Upper lobe of left lung (tissue), 6 donors: ENCODE measurements around the gene PRKG1. TPM values are rescaled to one million over a fixed set of nuclear protein-coding genes. Genes with fewer than 3 reads are reported as not detected.

ENCODE experiments used
- ATAC-seq, 2 donors: fragments of 200-7000 bp; cut with Tn5 transposase; one replicate each; pipeline ENCODE4 v1.9.1; 2022; ENCODE audit warnings: mild to moderate bottlenecking in 2 of 2, moderate library complexity in 2 of 2; ENCODE audit not compliant: low FRiP score in 2 of 2
- DNase-seq, 2 donors: peaks; one replicate each; pipeline ENCODE4 v3.0.0-alpha.2; 2019 to 2020
- H3K27ac ChIP-seq, 4 donors: fragments of 200-600 bp; sonication (generic); one replicate each; pipeline ENCODE4 v1.5.1; 2016 to 2019
- H3K27me3 ChIP-seq, 4 donors: fragments of 200-600 bp; sonication (generic); one replicate each; pipeline ENCODE4 v1.5.1; 2017 to 2019
- H3K36me3 ChIP-seq, 4 donors: fragments of 200-600 bp; sonication (generic); one replicate each; pipeline ENCODE4 v1.5.1; 2016 to 2019
- H3K4me1 ChIP-seq, 4 donors: fragments of 200-600 bp; sonication (generic); one replicate each; pipeline ENCODE4 v1.5.1; 2018 to 2019
- H3K4me3 ChIP-seq, 4 donors: fragments of 200-600 bp; sonication (generic); one replicate each; pipeline ENCODE4 v1.5.1; 2017 to 2019; ENCODE audit warnings: mild to moderate bottlenecking in 2 of 4, moderate library complexity in 1 of 4
- H3K9me3 ChIP-seq, 4 donors: fragments of 200-600 bp; sonication (generic); one replicate each; pipeline ENCODE4 v1.5.1; 2018 to 2019
- CTCF ChIP-seq, 6 experiments: fragments of 450-650 bp in 4 of 6; fragments of 200-600 bp in 2 of 6; sonication (generic) in 2 of 6; IDR thresholded peaks; one replicate each; pipeline ENCODE4 v1.5.1; 2016 to 2019; ENCODE audit warnings: antibody characterized with exemption in 6 of 6
- EP300 ChIP-seq, 4 donors: sonication (generic); formaldehyde crosslinking; IDR thresholded peaks; one replicate each; pipeline ENCODE4 v1.5.1; 2017; ENCODE audit warnings: antibody characterized with exemption in 4 of 4, control low read depth in 2 of 4
- POLR2A ChIP-seq, 4 donors: fragments of 450-650 bp; IDR thresholded peaks; one replicate each; pipeline ENCODE4 v1.5.1; 2016 to 2017; ENCODE audit warnings: antibody characterized with exemption in 4 of 4, mild to moderate bottlenecking in 2 of 4
- POLR2AphosphoS5 ChIP-seq, 2 donors: sonication (generic); formaldehyde crosslinking; IDR thresholded peaks; one replicate each; pipeline ENCODE4 v1.5.1; 2017; ENCODE audit warnings: antibody characterized with exemption in 2 of 2
- WGBS, 2 donors: methylation state at CpG; one replicate each; pipeline ENCODE4 v1.1.5; 2017 to 2018; 5-methylcytosine and 5-hydroxymethylcytosine counted together
- total RNA-seq, 6 donors: library from RNA; depleted of rRNA in 4 of 6; stranded (reverse); fragments of >200 nt in 4 of 6; gene quantifications; one replicate each; pipeline versions ENCODE4 v1.1.0 to v1.2.1, GENCODE V29; 2016 to 2021
- donor health status: DM: no; HTN: no; CAD: no; lungs with moderate emphysema.
- donor health status: DM: no; HTN: yes; CAD: no; lungs with severe emphysema.

PRKG1 gene
- total RNA-seq, 6 donors from 2014 or later, result 12.9 to 43.0 (median 25.0) TPM

- Histone ChIP-seq H3K4me3 (no peak overlapping the region), H3K27ac (no peak overlapping the region), H3K9me3 (no peaks in the 10 kb centered on the region), H3K36me3 (no peaks in the 10 kb centered on the region), H3K4me1 (no peaks in the 10 kb centered on the region), H3K27me3 (no peaks in the 10 kb centered on the region)
- TF ChIP-seq CTCF (IDR thresholded peaks at IDR 0.05) (no peak), POLR2AphosphoS5 (IDR thresholded peaks at IDR 0.05) (no peak), EP300 (IDR thresholded peaks at IDR 0.05) (no peak), POLR2A (IDR thresholded peaks at IDR 0.05) (no peak)
- ATAC-seq (no peak), DNase-seq (no peak)
- 76 to 80% methylated on average over 1 of the region's 1 CpG for WGBS, 2 donors
These were observed 561.1 kb downstream of the PRKG1 start for GRCh38 chr10:51635436-51635835.

GRCh38 chr10:51638211-51638610 lies 563.9 kb downstream of the PRKG1 start:
- H3K36me3 ChIP-seq, result no peaks in the 10 kb centered on the region
- no peaks in the 10 kb centered on the region for H3K9me3 ChIP-seq
- H3K4me3 ChIP-seq, result no peak overlapping the region
- no peak overlapping the region for H3K27ac ChIP-seq
- ATAC-seq (no peak), DNase-seq (no peak)
- no peak for TF ChIP-seq CTCF (IDR thresholded peaks at IDR 0.05)
- no peak for TF ChIP-seq EP300 (IDR thresholded peaks at IDR 0.05)
- no peak for TF ChIP-seq POLR2A (IDR thresholded peaks at IDR 0.05)
- no peak for TF ChIP-seq POLR2AphosphoS5 (IDR thresholded peaks at IDR 0.05)
- no peaks in the 10 kb centered on the region for H3K4me1 ChIP-seq
- whole genome bisulfite sequencing, 2 donors, result 91% methylated on average over 4 of the region's 4 CpGs
- H3K27me3 ChIP-seq, result no peaks in the 10 kb centered on the region

- ATAC-seq (no peak), DNase-seq (no peak)
- H3K27ac ChIP-seq, result no peak overlapping the region
- H3K9me3 ChIP-seq, result no peaks in the 10 kb centered on the region
- 64 to 79% methylated on average over 1 of the region's 1 CpG for WGBS, 2 donors
- no peak for TF ChIP-seq POLR2A (IDR thresholded peaks at IDR 0.05)
- peak in 1 of 6 experiments; percentile 8 for TF ChIP-seq CTCF (IDR thresholded peaks at IDR 0.05)
- H3K4me1 ChIP-seq, result no peaks in the 10 kb centered on the region
- H3K4me3 ChIP-seq, result no peak overlapping the region
- no peaks in the 10 kb centered on the region for H3K27me3 ChIP-seq
- no peaks in the 10 kb centered on the region for H3K36me3 ChIP-seq
These were observed 564.5 kb downstream of the PRKG1 start for GRCh38 chr10:51638737-51639136.

GRCh38 chr10:51640120-51640819 lies 566.0 kb downstream of the PRKG1 start:
- TF ChIP-seq POLR2AphosphoS5 (IDR thresholded peaks at IDR 0.05) (no peak), EP300 (IDR thresholded peaks at IDR 0.05) (no peak), POLR2A (IDR thresholded peaks at IDR 0.05) (no peak), CTCF (IDR thresholded peaks at IDR 0.05) (no peak)
- no peaks in the 10 kb centered on the region for H3K4me1 ChIP-seq
- no peak overlapping the region for H3K27ac ChIP-seq
- H3K36me3 ChIP-seq, result no peaks in the 10 kb centered on the region
- DNase-seq (no peak), ATAC-seq (no peak)
- no peaks in the 10 kb centered on the region for H3K9me3 ChIP-seq
- 80 to 81% methylated on average over 3 of the region's 3 CpGs for WGBS, 2 donors
- no peaks in the 10 kb centered on the region for H3K27me3 ChIP-seq
- H3K4me3 ChIP-seq, result no peak overlapping the region

- ATAC-seq, result no peak
- H3K27ac ChIP-seq, result no peak overlapping the region
- H3K36me3 ChIP-seq, result no peaks in the 10 kb centered on the region
- WGBS, 2 donors, result 62 to 73% methylated on average over 4 of the region's 4 CpGs
- no peaks in the 10 kb centered on the region for H3K27me3 ChIP-seq
- no peak overlapping the region for H3K4me3 ChIP-seq
- DNase-seq, result no peak
- no peak for TF ChIP-seq POLR2A (IDR thresholded peaks at IDR 0.05)
- no peak for TF ChIP-seq POLR2AphosphoS5 (IDR thresholded peaks at IDR 0.05)
- no peak for TF ChIP-seq CTCF (IDR thresholded peaks at IDR 0.05)
- no peak for TF ChIP-seq EP300 (IDR thresholded peaks at IDR 0.05)
- H3K9me3 ChIP-seq, result no peaks in the 10 kb centered on the region
- no peaks in the 10 kb centered on the region for H3K4me1 ChIP-seq
These were observed 568.3 kb downstream of the PRKG1 start for GRCh38 chr10:51642581-51642980.
